Pancreas (tissue), 10 donors: ENCODE results near the gene SSBP3. TPM values are rescaled to one million over a fixed set of nuclear protein-coding genes. Genes with fewer than 3 reads are reported as not detected.
A peak's percentile ranks its signal among the peaks of the same experiment; 100 is the strongest.

ENCODE experiments used
- ATAC-seq, 4 donors: fragments of 200-7000 bp; cut with Tn5 transposase; one replicate each; pipeline versions ENCODE4 v1.8.0 to v1.9.1; 2020; ENCODE audit warnings: mild to moderate bottlenecking in 4 of 4, moderate library complexity in 4 of 4
- DNase-seq, 6 donors: peaks; one replicate each; pipeline ENCODE4 v3.0.0-alpha.2; 2020
- FAIRE-seq: peaks from 2 replicates; lab custom pipeline; 2012; peaks lifted over from hg19 to GRCh38; lab: Jason Lieb, UNC
- H3K27ac ChIP-seq, 4 donors: fragments of 200-600 bp; sonication (generic); 1 replicate in 3 of 4; 2 replicates in 1 of 4; pipeline versions ENCODE4 v1.5.0 to v1.8.0; 2020
- H3K27me3 ChIP-seq, 4 donors: fragments of 200-600 bp; one replicate each; pipeline ENCODE4 v1.8.0; 2021
- H3K36me3 ChIP-seq, 3 donors: fragments of 200-600 bp; sonication (generic) in 1 of 3; one replicate each; pipeline versions ENCODE4 v1.5.0 to v1.8.0; 2020 to 2021
- H3K4me1 ChIP-seq, 3 donors: fragments of 200-600 bp; one replicate each; pipeline ENCODE4 v1.8.0; 2021
- H3K4me3 ChIP-seq, 4 donors: fragments of 200-600 bp; sonication (generic) in 2 of 4; one replicate each; pipeline versions ENCODE4 v1.5.0 to v1.8.0; 2020 to 2021
- H3K9me3 ChIP-seq, 4 donors: fragments of 200-600 bp; one replicate each; pipeline ENCODE4 v1.8.0; 2021
- CTCF ChIP-seq, 4 donors: fragments of 200-600 bp; sonication (generic) in 3 of 4; IDR thresholded peaks; one replicate each; pipeline versions ENCODE4 v1.5.0 to v1.8.0; 2021; ENCODE audit warnings: antibody characterized with exemption in 4 of 4
- WGBS, 2 donors: extraction: QIAGEN DNeasy Blood & Tissue Kit; methylation state at CpG; one replicate each; pipeline ENCODE4 v1.1.7; 2013; 5-methylcytosine and 5-hydroxymethylcytosine counted together
- intact Hi-C, 3 donors: fragments of 100-400 bp; cut with DNase I; formaldehyde crosslinking; loops; one replicate each; pipeline versions ENCODE4 v1.11.1 to v1.14.2; 2022
- polyA plus RNA-seq, 2 donors: library from polyadenylated mRNA; stranded (reverse); fragments of 200-250 nt; gene quantifications; one replicate each; pipeline ENCODE4 v1.2.3, GENCODE V29; 2013
- total RNA-seq, 6 donors: library from RNA; stranded (reverse); fragmentation: NEBNext Ultra II Directional in 4 of 6; extraction: Animal tissue kit (Norgen Biotek cat#: 25700) in 4 of 6; gene quantifications; one replicate each; pipeline versions ENCODE4 v1.2.1 to v1.2.4, GENCODE V29; 2021 to 2023
- donor health status: healthy with polysubstance abuse.
- donor health status: DM: no; HTN: no; CAD: no; lungs with moderate emphysema.
- donor health status: DM: no; HTN: no; CAD: no.
- donor health status: control.
- donor health status: control.
- donor health status: Bipolar disorder and iron deficiency.
- donor health status: DM: yes; HTN: yes; CAD: no.
- donor health status: DM: no; HTN: no; CAD: no.
- donor health status: DM: no; HTN: no; CAD: no.
- donor health status: DM: yes; HTN: yes; CAD: no.

Gene SSBP3
- total and polyA plus RNA-seq, 8 donors = 16.4 to 31.0 (median 22.9) TPM

- FAIRE-seq (no peak), ATAC-seq (no peak), DNase-seq (no peak)
- intact Hi-C loops = no loop called here
- no peak for TF ChIP-seq CTCF (IDR thresholded peaks at IDR 0.05)
- Histone ChIP-seq H3K36me3 (peaks cover 0 to 5% (median 0%) of the 10 kb centered on the region in 3 donors), H3K4me3 (no peak overlapping the region), H3K27ac (no peak overlapping the region), H3K27me3 (no peaks in the 10 kb centered on the region), H3K9me3 (no peaks in the 10 kb centered on the region), H3K4me1 (no peaks in the 10 kb centered on the region)
- 96 to 97% methylated on average over 3 of the region's 3 CpGs for WGBS, 2 donors
These were observed 20.5 kb downstream of the SSBP3 start for GRCh38 chr1:54385727-54386022.

- ATAC-seq (peak in 1 of 4 donors; percentile 22), FAIRE-seq (no peak), DNase-seq (no peak)
- H3K27me3 ChIP-seq = no peaks in the 10 kb centered on the region
- no peaks in the 10 kb centered on the region for H3K4me1 ChIP-seq
- H3K4me3 ChIP-seq = no peak overlapping the region
- intact Hi-C loops = no loop called here
- WGBS, 2 donors = 70 to 72% methylated on average over 7 of the region's 7 CpGs
- no peak for TF ChIP-seq CTCF (IDR thresholded peaks at IDR 0.05)
- H3K9me3 ChIP-seq = no peaks in the 10 kb centered on the region
- peaks cover 0 to 5% (median 0%) of the 10 kb centered on the region in 3 donors for H3K36me3 ChIP-seq
- H3K27ac ChIP-seq = peak overlapping the region in 1 of 4 donors; percentile 10
These were observed 21.1 kb downstream of the SSBP3 start for GRCh38 chr1:54384918-54385726.

GRCh38 chr1:54384471-54384870, 21.7 kb downstream of the SSBP3 start:
- TF ChIP-seq CTCF (IDR thresholded peaks at IDR 0.05) = no peak
- intact Hi-C loops = no loop called here
- Histone ChIP-seq H3K27me3 (no peaks in the 10 kb centered on the region), H3K9me3 (no peaks in the 10 kb centered on the region), H3K4me1 (no peaks in the 10 kb centered on the region), H3K27ac (no peak overlapping the region), H3K4me3 (no peak overlapping the region), H3K36me3 (peaks cover 0 to 5% (median 0%) of the 10 kb centered on the region in 3 donors)
- WGBS, 2 donors = 98% methylated on average over 2 of the region's 2 CpGs
- FAIRE-seq (no peak), ATAC-seq (no peak), DNase-seq (no peak)

- no peak for FAIRE-seq
- no peak for TF ChIP-seq CTCF (IDR thresholded peaks at IDR 0.05)
- no peak for ATAC-seq
- H3K36me3 ChIP-seq = no peaks in the 10 kb centered on the region
- H3K27me3 ChIP-seq = no peaks in the 10 kb centered on the region
- intact Hi-C loops = no loop called here
- H3K4me1 ChIP-seq = peaks cover 0 to 11% (median 9%) of the 10 kb centered on the region in 3 donors
- H3K9me3 ChIP-seq = no peaks in the 10 kb centered on the region
- WGBS, 2 donors = 87 to 90% methylated on average over 4 of the region's 4 CpGs
- H3K27ac ChIP-seq = no peak overlapping the region
- DNase-seq = no peak
- H3K4me3 ChIP-seq = no peak overlapping the region
These were observed 24.7 kb downstream of the SSBP3 start for GRCh38 chr1:54381524-54381923.

- Histone ChIP-seq H3K27me3 (no peaks in the 10 kb centered on the region), H3K4me1 (peaks cover 0 to 13% (median 12%) of the 10 kb centered on the region in 3 donors), H3K4me3 (no peak overlapping the region), H3K9me3 (no peaks in the 10 kb centered on the region), H3K36me3 (no peaks in the 10 kb centered on the region), H3K27ac (no peak overlapping the region)
- TF ChIP-seq CTCF (IDR thresholded peaks at IDR 0.05) = no peak
- ATAC-seq (no peak), FAIRE-seq (no peak), DNase-seq (no peak)
- intact Hi-C loops = no loop called here
- WGBS, 2 donors = 87 to 90% methylated on average over 15 of the region's 15 CpGs
These were observed 25.8 kb downstream of the SSBP3 start for GRCh38 chr1:54380290-54380882.
